Transverse colon (tissue), 4 donors: ENCODE data around the gene EFCAB11. TPM values are rescaled to one million over a fixed set of nuclear protein-coding genes. Genes with fewer than 3 reads are reported as not detected.

Source experiments
- DNase-seq: peaks from one replicate; pipeline ENCODE4 v3.0.0-alpha.2; 2019
- H3K27ac ChIP-seq, 4 donors: fragments of 200-600 bp; sonication (generic); 2 replicates each; pipeline ENCODE4 v1.5.1; 2016 to 2018; ENCODE audit warnings: inconsistent platforms in 4 of 4
- H3K27me3 ChIP-seq: fragments of 200-600 bp; sonication (generic); 2 replicates; pipeline ENCODE4 v1.5.1; 2017; ENCODE audit warnings: inconsistent platforms
- H3K36me3 ChIP-seq, 4 donors: fragments of 200-600 bp; sonication (generic); 2 replicates each; pipeline ENCODE4 v1.5.1; 2017 to 2019; ENCODE audit warnings: inconsistent platforms in 4 of 4
- H3K4me1 ChIP-seq, 4 donors: fragments of 200-600 bp; sonication (generic); 2 replicates each; pipeline ENCODE4 v1.5.1; 2017 to 2020; ENCODE audit warnings: inconsistent platforms in 4 of 4
- H3K4me3 ChIP-seq, 4 donors: fragments of 200-600 bp; sonication (generic); 1 replicate in 1 of 4; 2 replicates in 3 of 4; pipeline versions ENCODE4 v1.5.1 to v1.6.1; 2017 to 2019; ENCODE audit warnings: inconsistent platforms in 4 of 4
- H3K9me3 ChIP-seq, 2 donors: fragments of 200-600 bp; sonication (generic); 2 replicates each; pipeline ENCODE4 v1.5.1; 2017 to 2019; ENCODE audit warnings: inconsistent platforms in 2 of 2
- CTCF ChIP-seq, 5 experiments: fragments of 200-600 bp in 3 of 5; fragments of 450-650 bp in 2 of 5; sonication (generic) in 3 of 5; IDR thresholded peaks; 1 replicate in 2 of 5; 2 replicates in 3 of 5; pipeline ENCODE4 v1.5.1; 2016 to 2017; ENCODE audit warnings: antibody characterized with exemption in 5 of 5, inconsistent platforms in 3 of 5, mild to moderate bottlenecking in 2 of 5, moderate library complexity in 1 of 5
- EP300 ChIP-seq: sonication (generic); formaldehyde crosslinking; IDR thresholded peaks from one replicate; pipeline ENCODE4 v1.6.1; 2017; ENCODE audit warnings: antibody characterized with exemption, low read depth
- POLR2A ChIP-seq: fragments of 450-650 bp; IDR thresholded peaks from one replicate; pipeline ENCODE4 v1.6.1; 2016; ENCODE audit warnings: antibody characterized with exemption, mild to moderate bottlenecking, moderate library complexity
- POLR2AphosphoS5 ChIP-seq, 3 donors: sonication (generic); formaldehyde crosslinking; IDR thresholded peaks; one replicate each; pipeline ENCODE4 v1.6.1; 2016; ENCODE audit warnings: antibody characterized with exemption in 3 of 3
- WGBS, 2 donors: methylation state at CpG; one replicate each; pipeline ENCODE4 v1.1.5; 2018; ENCODE audit warnings: low coverage in 1 of 2; 5-methylcytosine and 5-hydroxymethylcytosine counted together
- in situ Hi-C, 4 donors: fragments of 200-750 bp; cut with MboI; loops; one replicate each; pipeline versions ENCODE4 v1.15.0 to v1.15.1; 2017; ENCODE audit warnings: low sequenced_read_pairs in 3 of 4, low pct_ligation_motif_present in 1 of 4, low pct_unique_long_range_greater_than_20kb in 1 of 4
- intact Hi-C: fragments of 100-400 bp; cut with DNase I; formaldehyde crosslinking; loops from one replicate; pipeline ENCODE4 v1.15.1; 2023; ENCODE audit warnings: low total_unique reads
- total RNA-seq, 4 donors: library from RNA; depleted of rRNA; stranded (reverse); fragments of >200 nt; gene quantifications; one replicate each; pipeline ENCODE4 v1.1.0, GENCODE V29; 2016

The EFCAB11 gene
- total RNA-seq, 4 donors from 2014 or later: 6.0 to 6.7 TPM; not detected in 2

- TF ChIP-seq CTCF (IDR thresholded peaks at IDR 0.05) (no peak), POLR2AphosphoS5 (IDR thresholded peaks at IDR 0.05) (no peak), EP300 (no peak), POLR2A (no peak)
- H3K27ac ChIP-seq: no peak overlapping the region
- H3K4me3 ChIP-seq: no peak overlapping the region
- no peaks in the 10 kb centered on the region for H3K27me3 ChIP-seq
- H3K9me3 ChIP-seq: no peaks in the 10 kb centered on the region
- no peak for DNase-seq
- in situ Hi-C loops (loop anchor here in 1 of 4 donors (25.0 kb wide), 1 partner anchor 280 kb away; no protein-coding TSS in a partner anchor), intact Hi-C loops (no loop called here)
- H3K36me3 ChIP-seq: no peaks in the 10 kb centered on the region
- WGBS, 2 donors: 87% methylated on average over 1 of the region's 1 CpG; no CpG with 5 or more reads in 1 of the 2 donors
- peaks cover 4 to 24% (median 19%) of the 10 kb centered on the region in 4 donors for H3K4me1 ChIP-seq
Measured at GRCh38 chr14:89957376-89957775, 2.8 kb upstream of the EFCAB11 start.

- intact Hi-C loops (no loop called here), in situ Hi-C loops (loop anchor here in 1 of 4 donors (25.0 kb wide), 1 partner anchor 281 kb away; no protein-coding TSS in a partner anchor)
- DNase-seq: no peak
- TF ChIP-seq EP300: no peak
- no peak for TF ChIP-seq CTCF (IDR thresholded peaks at IDR 0.05)
- no peak for TF ChIP-seq POLR2A
- TF ChIP-seq POLR2AphosphoS5 (IDR thresholded peaks at IDR 0.05): no peak
- peak overlapping the region; percentile 56 to 87 (median 75) for H3K4me3 ChIP-seq
- H3K4me1 ChIP-seq: peaks cover 4 to 24% (median 19%) of the 10 kb centered on the region in 4 donors
- peak overlapping the region; percentile 86 to 98 (median 96) for H3K27ac ChIP-seq
- H3K36me3 ChIP-seq: no peaks in the 10 kb centered on the region
- H3K9me3 ChIP-seq: no peaks in the 10 kb centered on the region
- no peaks in the 10 kb centered on the region for H3K27me3 ChIP-seq
- WGBS, 2 donors: 24 to 43% methylated on average over 6 to 15 of the region's 15 CpGs
Measured at GRCh38 chr14:89956661-89957009, 2.1 kb upstream of the EFCAB11 start.

GRCh38 chr14:89955745-89956660 is 1.5 kb upstream of the EFCAB11 start, which contains the start of gene TDP1:
TDP1 (plus strand) TSS chr14:89955927; CDS start chr14:89963115, 7,188 bp downstream.
- in situ Hi-C loops (loop anchor here in 1 of 4 donors (25.0 kb wide), 1 partner anchor 281 kb away; no protein-coding TSS in a partner anchor), intact Hi-C loops (no loop called here)
- Histone ChIP-seq H3K4me1 (peaks cover 4 to 24% (median 19%) of the 10 kb centered on the region in 4 donors), H3K36me3 (no peaks in the 10 kb centered on the region), H3K27me3 (no peaks in the 10 kb centered on the region), H3K9me3 (no peaks in the 10 kb centered on the region), H3K27ac (peak within 1 kb of the TSS; percentile 86 to 98 (median 96)), H3K4me3 (peak within 1 kb of the TSS; percentile 56 to 87 (median 75))
- WGBS, 2 donors: 1% methylated on average over 60 of the region's 84 CpGs; no CpG with 5 or more reads in 1 of the 2 donors
- TF ChIP-seq POLR2A (peak; percentile 93), CTCF (IDR thresholded peaks at IDR 0.05) (peak in 2 of 5 experiments; percentile 4 to 20), EP300 (no peak), POLR2AphosphoS5 (IDR thresholded peaks at IDR 0.05) (peak; percentile 89 to 96 (median 95))
- DNase-seq: peak; percentile 98
